Measurements from ENCODE around the gene CALR.

The CALR gene

DNA sequence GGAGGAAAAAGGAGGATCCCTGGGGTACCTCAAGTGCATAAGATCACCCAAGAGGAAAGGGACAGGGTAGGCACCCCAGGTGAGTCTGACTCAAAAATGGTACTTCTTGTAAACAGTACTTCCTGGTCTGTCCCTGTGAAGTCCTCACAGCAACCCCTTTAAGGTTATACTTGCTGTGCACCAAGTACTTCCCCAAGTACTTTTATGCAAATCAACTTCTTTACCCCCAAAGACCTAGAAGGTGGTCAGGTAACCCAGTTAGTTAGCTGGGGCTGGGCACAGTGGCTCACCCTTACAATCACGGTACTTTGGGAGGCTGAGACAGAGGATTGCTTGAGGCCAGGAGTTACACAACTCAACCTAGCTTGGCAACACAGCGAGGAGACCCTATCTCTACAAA is 2.5 kb downstream of the CALR start:
- no peak for DNase-seq (ENCODE audit: low spot score)
- no peak for TF ChIP-seq CTCF (IDR thresholded peaks at IDR 0.05; ENCODE audit: extremely low read depth, insufficient read depth, missing control alignments)
- in situ Hi-C loops (cut with MboI; ENCODE audit: low pct_unique_long_range_greater_than_20kb, low sequenced_read_pairs, unreplicated experiment), result no loop called here

DNA sequence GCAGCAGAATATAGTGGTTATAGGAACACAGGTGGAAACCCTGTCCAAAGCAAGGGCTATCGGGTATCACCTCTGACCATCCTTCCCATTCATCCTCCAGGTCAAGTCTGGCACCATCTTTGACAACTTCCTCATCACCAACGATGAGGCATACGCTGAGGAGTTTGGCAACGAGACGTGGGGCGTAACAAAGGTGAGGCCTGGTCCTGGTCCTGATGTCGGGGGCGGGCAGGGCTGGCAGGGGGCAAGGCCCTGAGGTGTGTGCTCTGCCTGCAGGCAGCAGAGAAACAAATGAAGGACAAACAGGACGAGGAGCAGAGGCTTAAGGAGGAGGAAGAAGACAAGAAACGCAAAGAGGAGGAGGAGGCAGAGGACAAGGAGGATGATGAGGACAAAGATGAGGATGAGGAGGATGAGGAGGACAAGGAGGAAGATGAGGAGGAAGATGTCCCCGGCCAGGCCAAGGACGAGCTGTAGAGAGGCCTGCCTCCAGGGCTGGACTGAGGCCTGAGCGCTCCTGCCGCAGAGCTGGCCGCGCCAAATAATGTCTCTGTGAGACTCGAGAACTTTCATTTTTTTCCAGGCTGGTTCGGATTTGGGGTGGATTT is 5.1 kb downstream of the CALR start:
- in situ Hi-C loops (cut with MboI; ENCODE audit: low pct_unique_long_range_greater_than_20kb, low sequenced_read_pairs, unreplicated experiment), result no loop called here
- TF ChIP-seq CTCF (IDR thresholded peaks at IDR 0.05; ENCODE audit: extremely low read depth, insufficient read depth, missing control alignments), result no peak
- DNase-seq (ENCODE audit: low spot score), result no peak

GRCh38 chr19:12944104-12944674 is 5.8 kb downstream of the CALR start:
- DNase-seq (ENCODE audit: low spot score), result no peak
- in situ Hi-C loops (cut with MboI; ENCODE audit: low pct_unique_long_range_greater_than_20kb, low sequenced_read_pairs, unreplicated experiment), result no loop called here
- TF ChIP-seq CTCF (IDR thresholded peaks at IDR 0.05; ENCODE audit: extremely low read depth, insufficient read depth, missing control alignments), result no peak

DNA sequence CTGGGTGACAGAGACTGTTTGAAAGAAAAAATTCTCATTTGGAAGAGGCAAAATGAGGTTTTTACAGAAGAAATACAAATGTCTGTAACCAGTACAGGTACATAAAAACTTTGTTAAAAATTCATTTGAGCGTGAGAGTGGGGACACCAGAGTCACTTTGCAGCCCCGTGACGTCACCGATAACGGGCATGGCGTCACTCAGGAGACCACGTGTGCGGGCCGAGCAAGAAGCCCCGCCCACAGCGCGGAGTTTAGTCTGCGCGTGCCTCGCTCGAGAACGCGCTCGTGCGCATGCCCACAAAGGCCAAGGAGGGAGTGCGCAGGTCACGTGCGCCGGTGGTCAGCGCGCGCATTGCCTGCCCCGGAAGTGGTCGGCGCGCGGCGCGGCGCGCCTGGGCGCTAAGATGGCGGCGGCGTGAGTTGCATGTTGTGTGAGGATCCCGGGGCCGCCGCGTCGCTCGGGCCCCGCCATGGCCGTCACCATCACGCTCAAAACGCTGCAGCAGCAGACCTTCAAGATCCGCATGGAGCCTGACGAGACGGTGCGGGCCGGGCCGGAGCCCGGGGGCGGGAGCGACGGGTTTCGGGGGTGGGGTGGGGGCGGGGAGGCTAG is 7.2 kb downstream of the CALR start, which contains the start of gene RAD23A:
RAD23A (plus strand) TSS at position 384 of the 613 bp plus-strand sequence; CDS start at position 471, 87 bp downstream.
- in situ Hi-C loops (cut with MboI; ENCODE audit: low pct_unique_long_range_greater_than_20kb, low sequenced_read_pairs, unreplicated experiment), result no loop called here
- TF ChIP-seq CTCF (IDR thresholded peaks at IDR 0.05; ENCODE audit: extremely low read depth, insufficient read depth, missing control alignments), result no peak
- DNase-seq (ENCODE audit: low spot score), result peak; percentile 95

- no peak for TF ChIP-seq CTCF (IDR thresholded peaks at IDR 0.05; ENCODE audit: extremely low read depth, insufficient read depth, missing control alignments)
- in situ Hi-C loops (cut with MboI; ENCODE audit: low pct_unique_long_range_greater_than_20kb, low sequenced_read_pairs, unreplicated experiment), result no loop called here
Measured at GRCh38 chr19:12946092-12946721, 7.8 kb downstream of the CALR start.

DNA sequence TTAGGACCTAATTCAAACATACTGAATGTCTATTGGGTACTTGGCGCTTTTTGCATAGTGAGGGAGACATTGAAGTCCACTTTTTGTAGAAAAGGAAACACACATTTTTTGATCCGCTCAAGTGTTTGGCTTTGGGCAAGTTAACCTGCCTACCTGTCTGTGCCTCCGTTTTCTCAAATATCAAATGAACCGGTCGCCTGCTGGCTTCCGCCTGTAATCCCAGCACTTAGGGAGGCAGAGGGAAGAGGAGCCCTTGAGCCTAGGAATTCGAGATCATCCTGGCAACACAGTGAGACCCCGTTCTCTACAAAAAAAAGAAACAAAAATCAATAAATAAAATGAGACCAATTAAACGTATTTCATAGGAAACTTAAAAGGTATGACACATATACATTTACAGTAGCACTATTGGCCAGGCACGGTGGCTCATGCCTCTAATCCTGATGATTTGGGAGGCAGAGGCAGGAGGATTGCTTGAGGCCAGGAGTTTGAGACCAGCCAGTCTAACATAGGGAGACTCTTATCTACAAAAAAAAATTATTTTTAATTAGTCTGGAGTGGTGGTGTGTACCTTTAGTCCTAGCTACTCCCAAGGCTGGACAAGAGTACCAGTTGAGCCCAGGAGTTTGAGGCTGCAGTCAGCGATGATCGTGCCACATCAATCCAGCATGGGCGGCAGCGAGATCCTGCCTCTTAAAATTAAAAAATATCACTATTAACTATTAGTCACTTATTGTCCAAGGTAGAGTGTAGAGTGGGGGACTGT is 8.5 kb downstream of the CALR start:
- in situ Hi-C loops (cut with MboI; ENCODE audit: low pct_unique_long_range_greater_than_20kb, low sequenced_read_pairs, unreplicated experiment), result no loop called here
- no peak for TF ChIP-seq CTCF (IDR thresholded peaks at IDR 0.05; ENCODE audit: extremely low read depth, insufficient read depth, missing control alignments)
- no peak for DNase-seq (ENCODE audit: low spot score)

More at GRCh38 chr19:12946092-12946721, 7.8 kb downstream of the CALR start:
- peak; percentile 71 for DNase-seq (ENCODE audit: low spot score)

Data from GM13977 (cell line).